Measurements from ENCODE around the gene PLXNA1.

The PLXNA1 gene

GRCh38 chr3:126968391-126969390 lies 14.2 kb upstream of the PLXNA1 start:
- DNase-seq, result no peak

- no peak for DNase-seq
Measured at GRCh38 chr3:126969586-126969985, 13.3 kb upstream of the PLXNA1 start.

DNA sequence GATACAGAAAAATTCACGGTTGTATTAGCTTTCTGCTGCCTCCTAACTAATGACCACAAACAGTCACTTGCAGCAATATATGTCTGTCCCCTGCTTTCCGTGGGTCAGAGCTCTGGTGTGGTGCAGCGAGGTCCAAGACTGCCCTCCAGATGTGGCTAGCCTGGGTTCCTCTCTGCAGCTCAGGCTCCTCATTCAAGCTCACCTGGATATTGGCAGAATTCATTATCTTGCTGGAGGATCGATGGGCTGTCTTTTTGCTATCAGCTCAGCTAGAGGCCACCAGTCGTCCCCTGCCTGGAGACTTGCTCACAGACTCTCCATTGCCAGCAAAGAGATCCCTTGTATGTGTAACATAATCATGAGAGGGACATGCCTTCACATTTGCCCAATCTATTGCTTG lies 12.8 kb upstream of the PLXNA1 start:
- no peak for DNase-seq

DNA sequence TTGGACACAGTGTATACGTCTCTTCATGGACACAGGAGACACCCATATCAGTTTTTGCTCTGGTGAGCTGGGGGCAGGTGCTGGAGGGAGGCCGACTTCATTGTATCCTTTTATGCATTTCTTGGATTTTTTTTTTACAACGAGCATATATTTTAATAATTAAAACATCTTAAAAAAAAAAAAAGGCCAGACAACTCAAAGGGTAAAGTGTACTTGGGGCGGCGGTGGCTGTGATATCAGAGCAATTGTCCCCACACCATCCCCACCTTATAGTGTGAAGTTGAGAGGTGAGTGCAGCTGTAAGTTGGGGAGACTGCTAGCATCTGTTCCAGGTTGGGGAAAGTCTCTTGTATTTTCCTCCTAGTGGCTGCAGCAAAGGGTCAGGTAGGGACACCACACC lies 12.0 kb upstream of the PLXNA1 start:
- no peak for DNase-seq

DNA sequence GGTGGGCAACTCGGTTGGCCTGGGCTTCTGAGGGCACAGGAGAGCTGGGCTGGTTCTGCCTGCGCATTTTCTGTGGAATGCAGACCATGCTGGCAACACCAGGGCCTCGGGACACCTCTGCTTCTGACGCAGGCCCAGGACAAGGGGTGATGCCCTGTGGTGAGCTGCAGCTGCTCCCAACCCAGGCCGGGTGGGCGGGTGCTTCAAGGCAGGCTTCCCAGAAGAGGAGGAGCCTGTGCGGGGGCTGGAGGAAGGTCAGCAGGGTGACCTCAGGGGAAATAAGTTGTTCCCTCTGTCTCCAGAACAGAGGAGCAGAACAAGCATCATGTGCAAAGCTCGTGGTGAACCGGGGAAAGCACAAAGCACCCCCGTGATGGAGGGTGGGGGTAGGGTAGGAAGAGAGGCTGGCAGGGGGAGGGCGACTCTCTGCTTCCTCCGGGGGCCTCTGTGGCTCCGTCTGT lies 11.0 kb upstream of the PLXNA1 start:
- no peak for DNase-seq

GRCh38 chr3:126972866-126973265 lies 10.0 kb upstream of the PLXNA1 start:
- DNase-seq, result no peak

DNA sequence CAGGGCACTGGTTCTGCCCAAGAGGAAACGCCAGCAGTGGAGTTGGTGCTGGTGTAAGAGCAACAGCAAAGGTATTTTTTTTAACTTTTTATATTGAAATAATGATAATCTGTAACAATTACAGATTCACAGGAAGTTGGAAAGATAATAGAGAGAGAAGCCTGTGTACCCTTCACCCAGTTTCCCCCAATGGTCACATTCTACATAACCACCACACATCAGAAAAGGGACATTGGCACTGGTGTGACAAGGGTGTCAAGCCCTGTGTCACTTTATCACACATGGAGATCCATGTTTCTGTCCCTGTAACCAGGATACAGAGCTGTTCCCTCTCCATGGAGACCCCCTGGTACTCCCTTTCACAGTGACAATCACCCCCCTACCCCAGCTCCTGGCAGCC lies 9.1 kb upstream of the PLXNA1 start:
- no peak for DNase-seq

- DNase-seq, result no peak
Measured at GRCh38 chr3:126974756-126975155, 8.2 kb upstream of the PLXNA1 start.

DNA sequence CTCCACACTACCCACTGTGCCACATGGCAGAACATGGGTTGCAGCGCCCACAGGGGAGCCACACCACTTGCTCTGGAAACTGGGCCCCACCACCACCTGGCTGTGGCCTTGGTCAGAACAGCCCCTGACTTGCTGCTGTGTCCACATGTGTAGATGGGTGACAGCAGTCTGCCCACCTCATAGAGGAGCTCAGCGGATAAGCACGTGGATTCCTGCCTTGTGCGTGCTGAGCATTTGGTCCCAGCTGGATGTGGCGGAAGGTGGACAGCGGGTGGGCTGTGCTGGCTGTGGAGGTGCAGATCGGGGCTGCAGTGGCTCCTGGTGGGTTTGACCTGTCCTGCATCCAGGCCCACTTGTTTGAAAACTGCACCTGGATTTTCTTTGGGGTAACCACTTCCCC lies 6.0 kb upstream of the PLXNA1 start:
- DNase-seq, result no peak

- no peak for DNase-seq
Measured at GRCh38 chr3:126977821-126978220, 5.1 kb upstream of the PLXNA1 start.

DNA sequence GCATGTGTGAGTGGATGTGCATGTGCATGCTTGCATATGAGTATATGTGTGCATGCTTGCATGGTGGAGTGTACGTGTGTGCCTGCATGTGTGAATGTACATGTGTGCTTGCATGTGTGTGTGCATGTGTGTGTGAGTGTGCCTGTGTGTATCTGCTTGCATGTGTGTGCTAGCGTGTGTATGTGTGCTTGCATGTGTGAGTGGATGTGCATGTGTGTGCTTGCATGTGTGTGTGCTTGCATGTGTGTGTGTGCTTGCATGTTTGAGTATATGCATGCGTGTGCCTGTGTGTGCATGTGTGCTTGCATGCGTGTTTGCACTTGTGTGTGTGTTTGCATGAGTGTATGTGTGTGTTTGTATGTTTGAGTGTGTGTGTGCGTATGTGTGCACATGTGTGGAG lies 4.6 kb upstream of the PLXNA1 start:
- no peak for DNase-seq

DNA sequence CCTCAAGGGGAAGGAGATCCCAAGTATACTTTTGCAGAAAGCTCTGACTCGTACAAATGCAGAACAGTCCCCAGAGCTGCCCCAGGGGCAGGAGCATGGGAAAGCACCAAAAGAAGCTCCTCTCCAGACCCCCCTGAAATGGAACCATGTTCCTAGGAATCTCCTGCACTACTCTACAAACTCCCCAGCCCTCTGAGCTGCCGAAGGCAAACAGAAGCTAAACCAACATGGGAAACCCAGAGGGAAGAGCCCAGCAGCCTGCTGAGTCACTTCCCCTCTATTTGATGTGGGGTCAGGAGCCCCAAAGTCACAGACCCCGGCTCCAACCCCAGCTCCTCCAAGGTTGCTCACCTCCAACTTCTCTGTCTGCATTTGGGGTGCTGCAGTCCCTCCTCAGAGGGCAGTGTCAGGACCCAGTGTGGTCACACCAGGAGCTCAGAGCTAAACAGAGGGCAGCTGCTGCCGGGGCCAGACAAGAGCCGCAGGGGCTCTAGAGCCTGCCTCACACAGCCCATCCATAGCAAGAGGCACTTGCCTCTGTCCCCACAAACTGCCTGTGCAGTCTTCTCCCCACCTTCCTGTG lies 3.8 kb upstream of the PLXNA1 start:
- no peak for DNase-seq

GRCh38 chr3:126980266-126980811 lies 2.6 kb upstream of the PLXNA1 start:
- DNase-seq, result no peak

GRCh38 chr3:126982126-126982470 lies 817 bp upstream of the PLXNA1 start:
- no peak for DNase-seq

- DNase-seq, result no peak
Measured at GRCh38 chr3:126983276-126983652, 349 bp downstream of the PLXNA1 start.

DNA sequence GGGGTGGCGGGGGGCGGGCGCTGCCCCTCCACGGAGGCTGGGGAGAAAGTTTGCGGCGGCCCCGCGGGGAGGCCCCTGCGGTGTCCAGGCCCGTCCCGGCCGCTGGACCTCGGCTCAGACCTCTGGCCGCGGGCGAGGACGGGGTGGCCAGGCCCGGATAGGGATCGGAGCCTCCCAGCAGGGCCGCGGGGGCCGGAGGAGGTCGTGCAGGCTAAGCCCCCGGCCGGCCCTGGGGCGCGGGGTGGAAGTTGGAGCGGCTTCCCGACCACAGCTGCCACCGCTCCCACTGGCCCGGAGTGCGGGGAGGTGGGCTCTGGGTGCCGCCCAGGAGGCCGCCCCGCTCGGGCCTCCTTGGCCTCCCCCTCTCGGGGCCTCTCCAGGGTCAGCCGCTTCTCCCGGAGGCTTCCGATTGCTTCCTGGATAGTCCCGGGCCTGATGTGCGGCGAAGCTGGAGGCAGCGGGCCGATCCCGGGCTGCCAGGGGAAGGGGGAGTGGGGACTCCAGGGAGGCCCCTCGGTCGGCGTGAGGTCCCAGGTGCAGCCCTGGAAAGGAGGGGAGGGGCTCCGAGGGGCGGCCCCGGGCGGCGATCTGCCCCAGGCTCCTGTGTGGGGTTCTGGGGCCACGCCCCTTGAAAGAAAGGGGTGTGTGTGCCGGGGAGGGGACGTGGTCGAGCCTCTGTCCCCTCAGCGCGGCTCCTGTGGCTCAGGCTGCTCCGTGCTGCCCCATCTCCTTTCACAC lies 907 bp downstream of the PLXNA1 start:
- no peak for DNase-seq

- DNase-seq, result no peak
Measured at GRCh38 chr3:126984391-126985131, 1.6 kb downstream of the PLXNA1 start.

DNA sequence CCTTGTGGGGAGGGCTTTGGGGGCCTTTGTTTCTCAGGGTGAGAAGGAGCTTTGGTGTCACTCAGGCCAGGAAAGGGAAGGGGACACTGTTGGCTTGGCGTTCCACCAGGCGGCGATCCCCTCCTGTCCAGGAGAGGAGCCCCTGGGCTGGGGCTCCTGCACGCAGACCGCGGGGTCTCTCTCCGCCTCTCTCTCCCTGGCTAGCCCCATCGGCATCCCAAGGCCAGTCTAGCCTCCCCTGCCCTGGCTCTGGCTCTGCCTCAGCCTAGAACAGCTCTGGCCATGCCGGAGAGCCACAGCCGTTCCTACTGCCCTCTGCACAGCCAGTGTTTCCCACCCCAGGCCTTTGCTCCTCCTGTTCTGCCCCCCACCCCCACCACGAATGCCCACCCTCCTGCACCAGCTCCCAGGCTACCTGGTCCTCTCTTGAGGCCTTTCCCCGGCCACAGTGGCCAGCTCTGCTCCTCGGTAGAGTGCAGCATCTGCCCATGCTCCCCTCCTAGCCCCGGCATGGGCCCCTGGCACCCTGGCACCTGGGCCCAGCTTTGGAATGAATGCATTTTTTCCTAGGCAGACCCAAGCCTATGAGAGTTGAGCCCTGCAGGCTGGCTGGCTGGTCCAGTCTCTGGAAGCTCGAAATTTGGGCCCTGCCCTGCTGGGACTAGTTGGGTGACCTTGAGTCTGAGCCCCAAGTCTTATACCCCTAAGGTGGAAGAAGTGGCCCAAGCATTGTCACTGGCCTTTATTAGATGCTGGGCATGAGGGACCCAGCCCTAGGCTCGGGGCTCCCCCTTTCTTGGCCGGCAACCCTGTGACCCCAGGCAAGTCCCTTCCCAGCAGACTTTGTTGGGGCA lies 2.4 kb downstream of the PLXNA1 start:
- no peak for DNase-seq

GRCh38 chr3:126986001-126986400 lies 3.1 kb downstream of the PLXNA1 start:
- DNase-seq, result no peak

DNA sequence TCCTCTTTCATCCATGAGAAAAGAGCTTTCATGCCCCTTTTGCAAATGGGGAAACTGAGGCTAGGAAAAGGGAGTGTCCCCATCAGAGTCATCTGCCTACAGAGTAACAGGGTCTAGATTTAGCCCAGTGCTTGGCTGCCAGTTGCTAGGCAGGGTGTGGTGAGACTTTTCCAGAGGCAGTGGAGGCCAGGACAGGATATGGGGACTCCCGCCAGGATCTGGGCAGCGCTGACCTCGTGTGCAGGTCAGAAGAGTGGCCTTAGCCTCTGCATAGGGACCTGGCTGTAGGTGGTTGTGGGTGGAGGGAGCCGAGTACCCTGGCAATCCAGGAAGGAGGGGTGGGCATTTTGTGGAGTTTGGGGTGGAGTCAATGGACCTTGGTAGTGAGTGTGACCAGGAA lies 4.2 kb downstream of the PLXNA1 start:
- no peak for DNase-seq

DNA sequence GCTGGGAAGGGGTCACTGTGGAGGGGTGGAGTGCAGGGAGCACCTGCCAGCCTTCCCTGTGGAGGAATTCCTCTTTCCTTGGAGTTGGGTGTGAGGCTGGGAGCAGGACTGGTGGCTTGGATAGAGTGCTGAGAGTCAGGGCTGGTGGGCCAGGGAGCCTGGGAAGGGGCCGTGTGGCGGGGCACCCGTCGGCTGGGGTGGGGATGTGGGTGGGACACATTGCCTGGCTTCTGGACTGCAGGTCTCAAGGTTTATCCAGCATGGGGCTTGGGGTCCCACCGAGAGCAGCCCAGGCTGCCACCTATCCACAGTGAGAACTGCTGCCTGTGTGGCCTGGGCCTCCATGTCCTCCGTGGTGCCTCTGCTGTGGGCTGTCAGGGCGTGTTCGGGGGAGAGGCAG lies 4.7 kb downstream of the PLXNA1 start:
- DNase-seq, result no peak

Data from GDM1 (cell line).